HG03196 (cell line): ENCODE measurements around the gene NPSR1.
"Not testable (repeated sequence)": the region's sequence is repeated elsewhere in the genome, so short reads cannot be mapped to it uniquely, and the experiment has no call there.

Experiments used
- ATAC-seq: cut with Tn5 transposase; IDR thresholded peaks from one replicate; pipeline ENCODE4 v1.9.1; 2021; ENCODE audit not compliant: unreplicated experiment

NPSR1 gene

GRCh38 chr7:34832020-34832419 lies 174.0 kb downstream of the NPSR1 start:
- no peak for ATAC-seq

GRCh38 chr7:34835901-34836600 lies 178.0 kb downstream of the NPSR1 start:
- no peak for ATAC-seq

GRCh38 chr7:34837316-34837715 lies 179.3 kb downstream of the NPSR1 start:
- ATAC-seq, result no peak

- no peak for ATAC-seq
Observed at GRCh38 chr7:34837801-34838201, 179.8 kb downstream of the NPSR1 start.

- ATAC-seq, result no peak
Observed at GRCh38 chr7:34838329-34838728, 180.3 kb downstream of the NPSR1 start.

DNA sequence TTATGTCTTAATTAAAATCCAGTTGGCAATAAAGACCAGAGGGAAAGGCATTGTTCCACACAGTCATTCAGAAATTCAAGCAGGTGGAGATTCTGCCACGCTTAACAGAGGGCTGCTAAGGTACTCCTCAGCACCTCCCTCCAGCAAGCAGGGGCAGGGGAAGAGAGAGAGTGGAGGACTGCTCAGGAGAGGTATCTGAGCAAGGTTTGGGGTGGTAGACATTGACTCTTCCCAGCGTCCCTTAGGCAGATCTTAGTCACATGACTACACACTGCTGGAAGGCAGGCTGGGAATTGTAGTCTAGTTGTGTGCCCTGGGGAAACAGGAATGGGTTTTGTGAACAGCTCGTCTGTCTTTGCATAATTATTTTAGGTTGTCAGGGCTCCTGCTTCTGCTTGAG lies 181.6 kb downstream of the NPSR1 start:
- no peak for ATAC-seq

DNA sequence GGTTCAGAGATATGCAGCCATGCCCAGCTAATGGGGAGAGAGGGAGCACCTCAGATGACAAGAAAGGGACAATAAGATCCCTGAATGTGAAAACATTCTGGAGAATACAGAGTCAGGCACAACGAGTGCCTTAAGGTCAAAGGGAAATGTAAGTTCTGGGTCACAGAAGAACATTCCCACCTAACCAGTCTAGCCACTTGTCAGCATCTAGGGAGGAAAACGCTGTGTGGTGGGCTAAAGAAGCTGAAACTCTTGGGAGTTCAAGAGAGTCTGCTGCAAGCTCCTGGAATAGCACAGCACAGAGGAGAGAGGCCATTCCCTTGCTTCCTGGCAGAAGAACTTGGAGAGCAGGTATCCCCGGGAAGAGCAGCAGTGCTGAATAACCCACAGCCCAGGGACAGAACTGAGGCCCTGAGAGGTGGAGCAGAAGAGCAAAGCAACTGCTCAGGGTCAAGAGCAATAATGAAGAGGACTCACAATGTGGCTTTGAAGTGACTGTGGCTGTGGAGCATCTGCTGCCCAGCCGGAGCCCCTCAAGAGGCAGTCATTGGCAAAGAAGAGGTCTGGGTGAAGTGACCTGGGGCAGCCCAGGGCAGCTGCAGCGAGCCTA lies 182.3 kb downstream of the NPSR1 start:
- no peak for ATAC-seq

DNA sequence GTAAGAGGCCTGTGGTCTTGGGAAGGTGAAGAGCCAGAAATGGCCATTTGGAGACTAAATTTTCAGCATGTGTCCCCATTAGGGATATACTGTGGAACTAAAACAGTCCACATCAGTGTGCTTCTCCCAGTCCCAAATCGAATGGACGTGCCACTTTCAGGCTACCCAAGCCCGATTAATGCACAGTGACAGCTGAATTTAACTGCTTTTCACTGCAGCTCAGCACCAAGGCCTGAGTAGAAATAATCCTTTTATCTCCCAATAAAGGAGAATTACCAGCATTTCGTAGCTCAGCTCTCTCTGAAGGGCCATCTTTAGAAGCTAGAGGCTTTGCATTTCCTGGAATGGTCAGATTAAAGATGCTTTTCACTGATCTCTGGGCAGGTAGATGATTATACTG lies 183.3 kb downstream of the NPSR1 start:
- no peak for ATAC-seq

DNA sequence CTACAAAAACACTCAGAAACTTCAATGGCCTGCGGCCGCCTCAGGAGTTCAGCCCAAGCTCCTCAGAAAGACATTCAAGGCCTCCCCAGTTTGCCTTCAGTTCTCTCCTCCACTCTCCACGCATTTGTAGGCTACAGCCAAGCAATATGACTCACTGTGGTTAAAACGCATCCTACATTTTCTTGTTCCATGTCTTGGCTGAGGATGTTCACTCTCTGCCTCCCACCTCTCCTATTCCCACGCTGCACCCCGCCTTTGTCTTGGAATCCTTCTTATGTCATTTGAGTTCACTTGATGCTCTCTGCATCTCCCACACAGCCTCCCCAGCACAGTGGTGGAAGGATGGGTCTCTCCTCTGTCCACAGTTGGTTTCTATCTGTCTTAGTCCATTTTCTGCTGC lies 184.8 kb downstream of the NPSR1 start:
- ATAC-seq, result no peak

DNA sequence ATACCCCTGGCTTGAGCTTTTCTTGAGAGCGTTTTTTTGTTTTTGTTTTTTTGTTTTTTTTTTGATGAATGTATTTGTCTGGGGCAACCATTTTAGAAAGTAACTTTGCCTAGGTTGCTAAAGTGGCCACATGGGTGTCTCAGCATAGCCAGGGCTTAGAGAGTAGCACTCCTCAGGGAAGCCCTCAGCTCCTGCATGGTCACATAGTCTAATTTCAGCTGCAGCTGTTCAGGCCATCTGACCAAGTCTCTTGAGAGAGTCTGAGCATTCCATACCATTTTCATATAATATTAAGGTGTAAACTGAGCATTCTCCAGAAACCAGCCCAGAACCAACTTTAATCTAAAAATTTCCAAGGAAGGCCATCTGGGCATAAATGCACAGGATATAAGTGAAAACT lies 186.4 kb downstream of the NPSR1 start:
- no peak for ATAC-seq

DNA sequence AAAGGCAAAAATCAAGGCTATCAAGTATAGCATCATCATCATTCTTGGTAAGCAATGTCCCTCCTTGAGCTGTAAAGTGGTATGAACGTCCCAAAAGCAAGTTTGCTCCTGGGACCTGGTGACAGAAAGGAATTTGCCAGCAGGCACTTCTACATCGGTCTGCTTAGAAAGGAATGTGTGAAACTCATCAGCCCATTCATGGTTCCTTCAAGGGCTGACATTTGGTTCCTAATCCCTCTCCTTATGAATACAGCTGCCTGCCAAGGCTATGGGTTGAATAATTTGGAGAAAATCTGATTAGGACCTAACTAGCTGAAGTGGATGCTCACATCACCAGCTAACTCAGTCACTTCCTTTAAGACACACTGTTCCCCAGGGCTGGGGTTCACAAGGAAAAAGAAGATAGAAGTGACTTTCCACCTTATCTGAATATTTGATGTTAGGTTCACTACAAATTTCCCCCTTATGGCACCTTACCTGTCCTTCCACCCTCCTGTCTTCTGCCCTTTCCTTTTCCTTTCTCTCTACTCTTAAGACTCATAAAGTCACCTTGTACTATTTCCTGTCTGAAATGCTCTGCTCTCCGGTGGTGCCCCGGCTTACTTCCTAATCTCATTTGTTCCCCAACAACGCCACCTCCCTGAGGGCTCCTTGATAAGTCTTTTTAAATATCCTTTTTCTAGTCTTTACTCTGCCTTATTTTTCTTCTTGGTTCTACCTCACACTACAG lies 187.1 kb downstream of the NPSR1 start:
- no peak for ATAC-seq

GRCh38 chr7:34845666-34846361 lies 187.8 kb downstream of the NPSR1 start:
- ATAC-seq, result no peak

DNA sequence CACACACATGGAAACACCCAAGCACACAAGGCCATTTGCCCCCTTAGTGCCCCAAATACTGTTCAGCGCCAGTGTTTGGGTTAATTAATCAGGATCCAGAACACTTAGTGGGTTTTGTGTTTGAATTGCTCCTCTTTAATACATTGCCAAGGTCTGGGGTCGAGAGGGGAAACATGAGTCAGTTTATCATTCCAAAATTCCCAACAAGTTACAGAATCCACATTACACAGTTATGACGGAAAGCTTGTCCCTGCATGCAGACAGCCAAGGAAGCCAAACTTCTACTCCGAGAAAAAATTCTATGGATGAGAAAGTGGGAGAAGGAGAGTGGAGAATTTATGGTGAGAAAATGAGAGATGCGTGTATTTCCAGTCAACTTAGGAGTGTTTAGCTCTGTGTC lies 189.0 kb downstream of the NPSR1 start:
- no peak for ATAC-seq

DNA sequence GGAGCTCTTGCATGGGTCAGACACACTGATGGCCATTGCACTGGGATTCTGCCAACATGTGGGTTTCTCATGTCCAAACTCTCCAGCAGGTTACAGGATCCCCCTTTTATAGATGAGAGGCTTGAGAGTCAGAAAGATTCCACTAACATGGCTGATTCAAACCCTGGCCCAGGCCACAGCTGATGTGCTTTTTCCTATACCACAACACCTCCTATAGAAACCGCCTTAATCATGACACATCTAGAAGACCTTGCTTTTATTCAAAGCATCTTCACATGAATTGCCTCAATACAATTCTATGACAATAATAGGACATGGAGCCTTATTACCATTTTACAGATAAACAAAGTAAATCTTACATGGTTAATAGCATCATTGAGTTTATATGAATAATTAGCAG lies 190.7 kb downstream of the NPSR1 start:
- no peak for ATAC-seq

DNA sequence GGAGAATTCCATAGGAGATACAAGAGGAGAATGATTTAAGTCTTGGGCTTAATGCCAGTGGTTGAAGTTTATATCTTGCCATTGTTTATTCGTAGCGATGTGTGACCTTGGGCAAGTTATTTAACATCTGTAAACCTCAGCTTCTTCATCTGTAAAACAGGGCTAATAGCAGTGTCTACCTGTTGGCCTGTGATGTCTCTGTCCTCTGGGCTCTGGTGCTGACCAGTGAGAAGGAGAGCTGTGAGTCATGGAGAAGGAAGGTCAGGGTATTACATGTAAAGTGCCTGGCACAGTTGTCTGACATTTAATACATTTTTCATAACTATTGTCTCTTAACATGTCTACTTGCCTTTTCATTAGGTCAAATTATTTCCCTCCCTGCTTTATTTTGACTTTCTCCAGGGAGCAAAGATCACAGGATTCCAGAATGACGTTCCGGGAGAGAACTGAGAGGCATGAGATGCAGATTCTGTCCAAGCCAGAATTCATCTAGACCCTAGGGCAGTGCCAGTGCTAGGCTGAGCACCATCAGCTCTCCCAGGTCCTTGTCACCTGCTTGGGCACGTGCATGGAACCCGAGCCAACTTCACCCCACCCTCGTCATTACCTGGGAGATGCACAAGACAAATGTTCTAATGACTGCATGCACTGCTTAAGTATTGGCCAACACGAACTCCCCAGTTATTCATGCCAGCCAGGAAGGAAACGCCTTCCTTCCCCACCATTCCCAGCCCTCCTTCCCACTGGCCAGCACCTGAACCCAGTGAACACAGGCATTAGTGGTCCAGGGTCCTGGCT lies 191.3 kb downstream of the NPSR1 start:
- no peak for ATAC-seq

GRCh38 chr7:34849986-34850385 lies 192.0 kb downstream of the NPSR1 start:
- no peak for ATAC-seq

DNA sequence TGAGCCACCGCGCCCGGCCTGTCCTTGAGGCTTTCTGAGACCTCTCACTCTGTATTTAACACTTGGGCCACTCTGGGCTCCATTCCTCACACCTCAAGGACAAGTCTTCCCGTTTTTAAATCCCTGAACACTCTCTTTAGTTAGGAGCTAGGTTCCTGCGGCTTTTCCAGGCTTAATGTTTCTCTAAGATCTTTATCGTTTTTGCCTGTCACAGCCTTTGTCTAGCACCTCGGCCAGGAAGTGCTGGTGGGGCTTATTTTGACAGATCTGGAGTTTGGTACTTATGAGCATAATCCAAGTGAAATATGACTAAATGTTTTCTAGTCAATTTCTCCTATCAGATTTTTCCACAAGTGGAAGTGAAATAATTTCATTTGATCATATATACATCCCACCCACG lies 192.7 kb downstream of the NPSR1 start:
- no peak for ATAC-seq

GRCh38 chr7:34851431-34851830 lies 193.4 kb downstream of the NPSR1 start:
- ATAC-seq, result no peak

- ATAC-seq, result not testable (repeated sequence)
Observed at GRCh38 chr7:34858444-34858843, 200.4 kb downstream of the NPSR1 start.

- not testable (repeated sequence) for ATAC-seq
Observed at GRCh38 chr7:34859281-34859680, 201.3 kb downstream of the NPSR1 start.

- ATAC-seq, result not testable (repeated sequence)
Observed at GRCh38 chr7:34866222-34866621, 208.2 kb downstream of the NPSR1 start.
